Liver (tissue), 3 donors: ENCODE data around the gene KCNK13.

Experiments used
- CTCF ChIP-seq: fragments of 150-350 bp; IDR thresholded peaks from 2 replicates; pipeline ENCODE4 v1.5.1; 2017; ENCODE audit warnings: improper control_type of control experiment, low read depth, low read length; ENCODE audit not compliant: missing input control
- GABPA ChIP-seq, 2 donors: IDR thresholded peaks in 1 of 2; conservative IDR thresholded peaks in 1 of 2; 2 replicates each; pipeline ENCODE4 v1.6.1; 2016; ENCODE audit warnings: antibody characterized with exemption in 2 of 2, mild to moderate bottlenecking in 1 of 2, moderate library complexity in 1 of 2
- RAD21 ChIP-seq, 2 donors: IDR thresholded peaks; 2 replicates each; pipeline ENCODE4 v1.6.1; 2016; ENCODE audit warnings: antibody characterized with exemption in 2 of 2, mild to moderate bottlenecking in 2 of 2
- REST ChIP-seq: IDR thresholded peaks from 2 replicates; pipeline ENCODE4 v1.6.1; 2016; ENCODE audit warnings: antibody characterized with exemption, mild to moderate bottlenecking
- RXRA ChIP-seq, 2 donors: IDR thresholded peaks; 2 replicates each; pipeline ENCODE4 v1.6.1; 2017 to 2018; ENCODE audit warnings: antibody characterized with exemption in 2 of 2, mild to moderate bottlenecking in 1 of 2
- TAF1 ChIP-seq: conservative IDR thresholded peaks from 2 replicates; pipeline ENCODE4 v1.6.1; 2016; ENCODE audit warnings: antibody characterized with exemption, mild to moderate bottlenecking
- YY1 ChIP-seq: IDR thresholded peaks from 2 replicates; pipeline ENCODE4 v1.6.1; 2016; ENCODE audit warnings: antibody characterized with exemption, mild to moderate bottlenecking
- donor health status: healthy.
- donor health status: healthy.

- TF ChIP-seq CTCF (no peak), REST (no peak), YY1 (no peak), GABPA (IDR thresholded peaks at IDR 0.05 in 1 of 2, conservative IDR thresholded peaks at IDR 0.05 in 1 of 2) (no peak), RAD21 (IDR thresholded peaks at IDR 0.05) (no peak), TAF1 (no peak), RXRA (IDR thresholded peaks at IDR 0.05) (no peak)
Measured at GRCh38 chr14:90034156-90034555, 27.6 kb upstream of the KCNK13 start.
